Measurements from ENCODE around the gene RNF40. TPM values are rescaled to one million over a fixed set of nuclear protein-coding genes. Genes with fewer than 3 reads are reported as not detected.

RNF40 gene
- 100 to 1,000 TPM in 2 of 5 donors, 10 to 100 TPM in 3; 89.0 to 108 (median 94.4) TPM for polyA plus RNA-seq (ENCODE audit: insufficient read depth in 1 of 5, insufficient read length in 5 of 5, low replicate concordance in 1 of 5)
- long read RNA-seq, donor 1, partial matches to known transcripts = 16 of 16 reads
- long read RNA-seq, donor 1, other reads (novel, unspliced or antisense) = 0 of 16 reads
- long read RNA-seq, donor 2, full-length matches to known transcripts = 4 of 4 reads
- long read RNA-seq, donor 2, partial matches to known transcripts = 0 of 4 reads
- long read RNA-seq, donor 2, other reads (novel, unspliced or antisense) = 0 of 4 reads
- long read RNA-seq, donor 3, partial matches to known transcripts = 0 of 1 reads
- long read RNA-seq, donor 3, other reads (novel, unspliced or antisense) = 0 of 1 reads
- long read RNA-seq, donor 4, partial matches to known transcripts = 7 of 8 reads
- long read RNA-seq, donor 4, other reads (novel, unspliced or antisense) = 0 of 8 reads
- long read RNA-seq, donor 5, full-length matches to known transcripts = 2 of 20 reads
- long read RNA-seq, donor 5, partial matches to known transcripts = 18 of 20 reads
- long read RNA-seq, donor 5, other reads (novel, unspliced or antisense) = 0 of 20 reads
- long read RNA-seq, donor 6, full-length matches to known transcripts = 2 of 7 reads
- long read RNA-seq, donor 6, partial matches to known transcripts = 5 of 7 reads
- long read RNA-seq, donor 6, other reads (novel, unspliced or antisense) = 0 of 7 reads
- long read RNA-seq, donor 7, full-length matches to known transcripts = 1 of 17 reads
- long read RNA-seq, donor 7, partial matches to known transcripts = 16 of 17 reads
- long read RNA-seq, donor 7, other reads (novel, unspliced or antisense) = 0 of 17 reads
- long read RNA-seq, donor 8, partial matches to known transcripts = 5 of 5 reads
- long read RNA-seq, donor 8, other reads (novel, unspliced or antisense) = 0 of 5 reads

- peak; percentile 98 for DNase-seq
Measured at GRCh38 chr16:30761928-30762902, at the start of gene RNF40, which contains the start of gene CFAP119. Gene RNF40, plus strand, starts transcription at chr16:30762322. Its CDS starts 224 bp downstream, at chr16:30762546. Gene CFAP119, minus strand, starts transcription at chr16:30762062. Its CDS starts 314 bp downstream, at chr16:30761748.

GRCh38 chr16:30715750-30716445 is 46.2 kb upstream of the RNF40 start:
- DNase-seq = no peak

DNA sequence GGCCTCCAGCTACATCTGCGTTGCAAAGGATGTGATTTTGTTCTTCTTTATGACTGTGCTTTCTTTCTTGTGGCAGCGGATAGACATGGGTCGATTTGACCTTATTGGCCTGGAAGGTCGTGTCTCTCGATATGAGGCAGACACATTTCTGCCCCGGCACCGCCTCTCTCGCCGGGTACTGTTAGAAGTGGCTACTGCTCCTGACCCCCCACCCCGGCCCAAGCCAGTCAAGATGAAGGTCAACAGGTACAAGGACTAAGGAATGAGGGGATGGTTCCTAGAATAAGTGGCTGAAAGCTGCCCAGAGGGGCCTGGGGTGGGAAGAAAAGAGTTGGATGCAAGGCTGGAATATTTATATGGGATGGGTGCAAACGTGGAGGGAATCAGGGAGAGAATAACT is 42.0 kb upstream of the RNF40 start:
- DNase-seq = no peak

- no peak for DNase-seq
Measured at GRCh38 chr16:30720694-30721093, 41.4 kb upstream of the RNF40 start.

GRCh38 chr16:30721167-30721566 is 41.0 kb upstream of the RNF40 start:
- no peak for DNase-seq

DNA sequence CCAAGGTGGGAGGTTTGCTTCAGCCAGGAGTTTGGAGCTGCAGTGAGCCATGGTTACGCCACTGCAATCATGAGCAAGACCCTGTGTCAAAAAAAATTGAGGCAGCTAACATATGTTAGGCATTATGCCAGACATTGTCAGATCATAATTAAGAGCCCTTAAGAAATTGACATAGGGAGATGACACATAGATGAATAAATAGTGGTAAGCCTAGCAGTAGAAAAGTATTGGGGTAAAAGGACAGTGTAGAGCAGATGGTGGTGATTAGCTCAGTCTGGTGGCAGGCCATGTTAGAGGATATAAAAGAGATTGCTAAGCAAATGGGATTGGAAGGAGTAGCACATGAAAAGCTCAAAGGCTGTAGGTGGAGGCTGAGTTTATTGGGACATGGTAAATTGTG is 40.5 kb upstream of the RNF40 start:
- DNase-seq = no peak

DNA sequence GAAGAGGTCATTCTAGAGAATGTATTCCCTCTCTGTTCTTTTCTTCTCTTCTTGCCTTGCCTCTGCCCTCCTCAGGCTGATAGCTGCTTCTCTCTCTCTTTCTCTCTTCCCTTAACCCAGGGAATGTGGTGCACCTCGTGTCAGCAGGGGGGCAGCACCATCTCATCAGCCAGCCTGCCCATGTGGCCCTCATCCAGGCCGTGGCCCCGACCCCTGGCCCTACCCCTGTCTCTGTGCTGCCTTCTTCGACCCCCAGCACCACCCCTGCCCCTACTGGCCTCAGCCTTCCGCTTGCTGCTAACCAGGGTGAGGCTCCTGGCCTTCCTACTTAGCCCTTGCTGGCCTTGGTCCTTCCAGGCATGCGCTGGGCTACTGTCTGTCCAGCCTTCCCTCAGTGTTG is 39.7 kb upstream of the RNF40 start:
- DNase-seq = no peak

DNA sequence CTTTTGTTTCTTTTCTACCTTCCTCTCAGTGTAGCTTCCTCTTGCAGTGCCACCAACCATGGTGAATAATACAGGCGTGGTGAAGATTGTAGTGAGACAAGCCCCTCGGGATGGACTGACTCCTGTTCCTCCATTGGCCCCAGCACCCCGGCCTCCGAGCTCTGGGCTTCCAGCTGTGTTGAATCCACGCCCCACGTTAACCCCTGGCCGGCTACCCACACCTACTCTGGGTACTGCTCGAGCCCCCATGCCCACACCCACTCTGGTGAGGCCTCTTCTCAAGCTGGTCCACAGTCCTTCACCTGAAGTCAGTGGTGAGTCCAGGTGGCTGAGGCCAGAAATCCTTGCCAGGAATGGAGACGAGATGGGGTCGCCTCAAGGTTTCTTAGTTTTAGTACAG is 39.2 kb upstream of the RNF40 start:
- no peak for DNase-seq

DNA sequence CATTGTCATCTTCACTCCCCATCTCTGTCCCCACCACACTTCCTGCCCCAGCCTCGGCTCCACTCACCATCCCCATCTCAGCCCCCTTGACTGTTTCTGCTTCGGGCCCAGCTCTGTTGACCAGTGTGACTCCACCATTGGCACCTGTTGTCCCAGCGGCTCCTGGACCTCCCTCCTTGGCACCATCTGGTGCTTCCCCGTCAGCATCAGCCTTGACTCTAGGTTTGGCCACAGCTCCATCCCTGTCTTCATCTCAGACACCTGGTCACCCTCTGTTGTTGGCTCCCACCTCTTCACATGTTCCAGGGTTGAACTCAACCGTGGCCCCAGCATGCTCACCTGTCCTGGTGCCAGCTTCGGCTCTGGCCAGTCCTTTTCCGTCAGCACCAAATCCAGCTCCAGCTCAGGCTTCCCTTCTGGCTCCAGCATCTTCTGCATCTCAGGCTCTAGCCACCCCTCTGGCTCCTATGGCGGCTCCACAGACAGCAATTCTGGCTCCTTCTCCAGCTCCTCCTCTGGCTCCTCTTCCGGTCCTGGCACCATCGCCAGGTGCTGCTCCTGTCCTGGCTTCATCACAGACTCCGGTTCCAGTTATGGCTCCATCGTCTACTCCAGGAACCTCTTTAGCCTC is 38.3 kb upstream of the RNF40 start:
- no peak for DNase-seq

GRCh38 chr16:30724641-30725417 is 37.3 kb upstream of the RNF40 start:
- DNase-seq = no peak

DNA sequence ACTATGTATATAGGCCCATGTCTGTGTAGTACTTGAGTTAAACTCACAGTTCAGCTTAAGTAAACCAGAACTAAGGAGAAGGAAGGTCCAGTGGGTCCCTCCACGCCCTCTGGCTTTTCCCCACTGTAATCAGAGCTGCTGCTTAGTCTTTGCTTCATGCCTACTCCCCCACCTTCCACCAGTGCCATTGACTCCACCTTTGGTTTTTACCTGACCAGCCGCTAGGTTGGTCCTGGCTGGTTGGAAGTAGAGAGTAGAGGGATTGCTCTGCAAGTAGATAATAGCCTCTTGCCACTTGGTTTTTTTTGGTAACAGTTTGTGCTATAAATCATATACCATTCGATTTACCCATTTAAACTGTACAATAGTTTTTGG is 36.7 kb upstream of the RNF40 start:
- DNase-seq = no peak

- no peak for DNase-seq
Measured at GRCh38 chr16:30728321-30728720, 33.8 kb upstream of the RNF40 start.

DNA sequence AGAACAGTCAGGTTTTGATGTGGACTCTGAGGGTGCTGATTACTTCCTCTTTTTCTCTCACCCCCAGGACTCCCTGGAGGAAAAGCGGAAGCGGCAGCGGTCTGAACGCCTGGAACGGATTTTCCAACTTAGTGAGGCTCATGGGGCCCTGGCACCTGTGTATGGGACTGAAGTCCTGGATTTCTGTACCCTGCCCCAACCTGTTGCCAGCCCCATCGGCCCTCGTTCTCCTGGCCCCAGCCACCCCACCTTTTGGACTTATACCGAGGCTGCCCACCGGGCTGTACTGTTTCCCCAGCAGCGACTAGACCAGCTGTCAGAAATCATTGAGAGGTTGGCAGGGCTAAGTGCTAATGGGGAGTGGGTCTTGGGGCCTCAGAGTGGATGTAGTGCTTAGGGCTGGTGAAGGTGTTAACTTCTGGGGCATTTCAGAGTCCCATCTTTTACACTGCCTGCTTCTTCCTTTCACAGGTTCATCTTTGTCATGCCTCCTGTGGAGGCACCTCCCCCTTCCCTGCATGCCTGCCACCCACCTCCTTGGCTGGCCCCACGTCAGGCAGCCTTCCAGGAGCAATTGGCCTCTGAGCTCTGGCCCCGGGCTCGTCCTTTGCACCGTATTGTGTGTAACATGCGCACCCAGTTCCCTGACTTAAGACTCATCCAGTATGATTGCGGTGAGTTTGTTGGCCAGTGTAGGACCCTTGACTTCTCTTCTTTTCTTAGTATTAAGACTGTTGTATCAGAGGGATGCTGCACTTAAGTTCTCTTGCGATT is 33.0 kb upstream of the RNF40 start:
- DNase-seq = no peak

DNA sequence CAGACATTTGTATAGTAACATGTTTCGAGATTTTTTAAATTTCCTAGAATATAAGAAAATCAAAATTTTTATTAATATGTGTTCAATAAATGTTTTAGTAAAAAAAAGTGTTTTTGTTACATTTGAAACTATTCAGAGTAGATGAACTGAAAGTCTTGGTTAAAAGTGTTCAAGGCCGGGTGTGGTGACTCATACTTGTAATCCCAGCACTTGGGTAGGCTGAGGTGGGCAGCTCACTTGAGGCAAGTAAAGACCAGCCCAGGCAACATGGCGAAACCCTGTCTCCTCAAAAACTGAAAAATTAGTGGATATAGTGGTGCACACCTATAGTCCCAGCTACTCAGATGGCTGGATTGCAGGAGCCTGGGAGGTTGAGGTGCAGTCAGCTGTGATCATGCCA is 30.7 kb upstream of the RNF40 start:
- no peak for DNase-seq

DNA sequence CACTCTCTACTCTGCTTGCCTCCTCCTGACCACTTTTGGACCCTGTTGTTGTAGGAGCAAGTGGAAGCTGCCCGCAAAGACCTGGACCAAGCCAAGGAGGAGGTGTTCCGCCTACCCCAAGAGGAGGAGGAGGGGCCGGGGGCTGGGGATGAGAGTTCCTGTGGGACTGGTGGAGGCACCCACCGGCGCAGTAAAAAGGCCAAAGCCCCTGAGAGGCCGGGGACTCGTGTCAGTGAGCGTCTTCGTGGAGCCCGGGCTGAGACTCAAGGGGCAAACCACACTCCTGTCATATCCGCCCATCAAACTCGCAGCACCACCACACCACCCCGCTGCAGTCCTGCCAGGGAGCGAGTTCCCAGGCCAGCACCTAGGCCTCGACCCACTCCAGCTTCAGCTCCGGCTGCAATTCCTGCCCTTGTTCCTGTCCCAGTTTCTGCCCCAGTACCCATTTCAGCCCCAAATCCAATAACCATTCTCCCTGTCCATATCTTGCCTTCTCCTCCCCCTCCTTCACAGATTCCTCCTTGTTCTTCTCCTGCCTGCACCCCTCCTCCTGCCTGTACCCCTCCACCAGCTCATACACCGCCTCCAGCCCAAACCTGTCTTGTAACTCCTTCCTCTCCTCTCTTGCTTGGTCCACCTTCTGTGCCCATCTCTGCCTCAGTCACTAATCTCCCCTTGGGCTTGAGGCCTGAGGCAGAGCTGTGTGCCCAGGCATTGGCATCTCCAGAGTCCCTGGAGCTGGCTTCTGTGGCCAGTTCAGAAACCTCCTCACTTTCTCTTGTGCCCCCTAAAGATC is 24.9 kb upstream of the RNF40 start:
- no peak for DNase-seq

DNA sequence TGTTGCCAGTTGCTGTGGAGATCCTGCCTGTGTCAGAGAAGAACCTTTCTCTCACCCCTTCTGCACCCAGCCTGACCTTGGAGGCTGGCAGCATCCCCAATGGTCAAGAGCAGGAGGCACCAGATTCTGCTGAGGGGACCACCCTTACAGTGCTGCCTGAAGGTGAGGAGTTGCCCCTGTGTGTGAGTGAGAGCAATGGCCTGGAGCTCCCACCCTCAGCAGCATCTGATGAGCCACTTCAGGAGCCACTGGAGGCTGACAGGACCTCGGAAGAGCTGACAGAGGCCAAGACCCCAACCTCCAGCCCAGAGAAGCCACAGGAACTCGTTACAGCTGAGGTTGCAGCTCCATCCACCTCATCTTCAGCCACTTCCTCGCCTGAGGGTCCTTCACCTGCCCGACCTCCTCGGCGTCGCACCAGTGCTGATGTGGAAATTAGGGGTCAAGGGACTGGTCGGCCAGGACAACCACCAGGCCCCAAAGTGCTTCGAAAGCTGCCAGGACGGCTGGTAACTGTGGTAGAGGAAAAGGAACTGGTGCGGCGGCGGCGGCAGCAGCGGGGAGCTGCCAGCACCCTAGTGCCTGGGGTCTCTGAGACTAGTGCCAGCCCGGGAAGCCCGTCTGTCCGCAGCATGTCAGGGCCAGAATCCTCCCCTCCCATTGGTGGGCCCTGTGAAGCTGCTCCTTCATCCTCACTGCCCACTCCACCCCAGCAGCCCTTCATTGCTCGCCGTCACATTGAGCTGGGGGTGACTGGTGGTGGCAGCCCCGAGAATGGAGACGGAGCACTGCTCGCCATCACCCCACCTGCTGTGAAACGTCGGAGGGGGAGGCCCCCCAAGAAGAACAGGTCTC is 24.1 kb upstream of the RNF40 start:
- no peak for DNase-seq
